HG03342 (cell line): Measurements from ENCODE around the gene ORM1.
"Not testable (repeated sequence)": the region's sequence is repeated elsewhere in the genome, so short reads cannot be mapped to it uniquely, and the experiment has no call there.

Experiments used
- ATAC-seq: cut with Tn5 transposase; IDR thresholded peaks from one replicate; pipeline ENCODE4 v1.9.1; 2021; ENCODE audit warnings: mild to moderate bottlenecking, moderate library complexity; ENCODE audit not compliant: unreplicated experiment

The ORM1 gene

GRCh38 chr9:114322831-114323531 is at the start of gene ORM1:
TSS of gene ORM1 (plus strand) at chr9:114323098. CDS start at chr9:114323134, 36 bp downstream.
- ATAC-seq, result not testable (repeated sequence)

- ATAC-seq, result no peak
Measured at GRCh38 chr9:114273461-114273881, 49.4 kb upstream of the ORM1 start.

- no peak for ATAC-seq
Measured at GRCh38 chr9:114274217-114274616, 48.7 kb upstream of the ORM1 start.

GRCh38 chr9:114275246-114276004 is 47.5 kb upstream of the ORM1 start:
- ATAC-seq, result no peak

- no peak for ATAC-seq
Measured at GRCh38 chr9:114276908-114277821, 45.7 kb upstream of the ORM1 start.

GRCh38 chr9:114278356-114278755 is 44.5 kb upstream of the ORM1 start:
- no peak for ATAC-seq

- no peak for ATAC-seq
Measured at GRCh38 chr9:114278881-114279570, 43.9 kb upstream of the ORM1 start.

GRCh38 chr9:114279693-114280092 is 43.2 kb upstream of the ORM1 start:
- ATAC-seq, result no peak

- no peak for ATAC-seq
Measured at GRCh38 chr9:114280636-114281472, 42.0 kb upstream of the ORM1 start.

- no peak for ATAC-seq
Measured at GRCh38 chr9:114281473-114282103, 41.3 kb upstream of the ORM1 start.

- no peak for ATAC-seq
Measured at GRCh38 chr9:114282104-114282485, 40.8 kb upstream of the ORM1 start.

GRCh38 chr9:114282507-114282906 is 40.4 kb upstream of the ORM1 start:
- no peak for ATAC-seq

- ATAC-seq, result no peak
Measured at GRCh38 chr9:114282926-114283325, 40.0 kb upstream of the ORM1 start.

GRCh38 chr9:114283551-114284111 is 39.3 kb upstream of the ORM1 start:
- no peak for ATAC-seq

GRCh38 chr9:114284316-114285060 is 38.4 kb upstream of the ORM1 start:
- ATAC-seq, result no peak

- ATAC-seq, result no peak
Measured at GRCh38 chr9:114285166-114285867, 37.6 kb upstream of the ORM1 start.

- no peak for ATAC-seq
Measured at GRCh38 chr9:114286146-114286679, 36.7 kb upstream of the ORM1 start.
